ENCODE measurements around the gene NR1H4. TPM values are rescaled to one million over a fixed set of nuclear protein-coding genes. Genes with fewer than 3 reads are reported as not detected.
A peak's percentile ranks its signal among the peaks of the same experiment; 100 is the strongest.
"Not testable (repeated sequence)": the region's sequence is repeated elsewhere in the genome, so short reads cannot be mapped to it uniquely, and the experiment has no call there.

Gene NR1H4
- total and polyA plus RNA-seq, 2 of the 13 experiments (the other 11 are each of a cell fraction or from before 2014, with no cell fraction given), result 27.3 to 114 TPM

DNA sequence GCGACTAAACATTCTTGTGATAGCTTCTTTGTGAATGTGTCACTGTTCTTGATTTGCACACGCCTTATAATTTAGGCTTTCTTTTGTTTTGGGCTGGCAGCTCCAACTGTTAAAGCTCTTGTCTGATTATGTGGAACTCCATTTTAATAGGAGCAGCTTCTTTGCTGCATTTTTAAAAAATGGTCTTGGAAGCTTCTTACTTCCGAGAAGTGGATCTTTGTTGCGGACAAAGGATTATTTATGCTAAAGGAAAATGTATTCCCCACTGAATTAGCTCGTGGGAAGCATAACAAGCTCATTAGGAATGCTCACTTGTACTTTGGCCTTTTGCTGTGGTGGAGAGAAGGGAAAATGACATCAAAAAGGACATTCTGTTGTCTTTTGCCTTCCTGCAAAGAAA, 119.8 kb downstream of the NR1H4 start (continued):
- no peak for TF ChIP-seq BCLAF1 (IDR thresholded peaks at IDR 0.05)
- peak; percentile 56 for TF ChIP-seq ARID5B (CRISPR knock-in tag; IDR thresholded peaks at IDR 0.05)
- peak; percentile 26; the same call in 1 of the 2 replicates for TF ChIP-seq SAP130 (CRISPR knock-in tag; IDR thresholded peaks at IDR 0.05; ENCODE audit: low read depth)

- Histone ChIP-seq H3K36me3 (replicated peaks in 1 of 2; ENCODE audit: control insufficient read depth in 1 of 2, insufficient read depth in 2 of 2, low read length in 2 of 2) (peaks cover 0 to 7% of the 10 kb centered on the region in 2 experiments; a peak in 2 of 5 replicates), H3K79me2 (ENCODE audit: insufficient read depth, low read length) (no peaks in the 10 kb centered on the region), H2AFZ (ENCODE audit: low read length) (no peak overlapping the region), H3K27ac (ENCODE audit: extremely low read length, insufficient read depth, low read length) (no peak overlapping the region), H3K27me3 (ENCODE audit: control insufficient read depth in 1 of 2, insufficient read depth in 2 of 2, low read length in 2 of 2) (no peaks in the 10 kb centered on the region), H3K4me1 (ENCODE audit: insufficient read depth, low read length) (no peaks in the 10 kb centered on the region), H4K20me1 (ENCODE audit: insufficient read depth, low read length) (no peaks in the 10 kb centered on the region), H3K9ac (ENCODE audit: insufficient read depth, low read depth, low read length) (no peak overlapping the region), H3K9me3 (ENCODE audit: low read length) (no peaks in the 10 kb centered on the region), H3K4me2 (ENCODE audit: low read depth, low read length) (no peak overlapping the region), H3K4me3 (replicated peaks in 1 of 3; ENCODE audit: insufficient read depth in 1 of 3, low read depth in 2 of 3, low read length in 3 of 3) (no peak overlapping the region)
- ATAC-seq, result no peak
- ChIA-PET POLR2A (no interaction called here), CTCF (ENCODE audit: low intra/inter-chr PET ratio, low total read pairs) (no interaction called here)
- no peak for FAIRE-seq
- no TSS peak for BruUV-seq (replicated peaks)
- TF ChIP-seq SNRNP70 (IDR thresholded peaks at IDR 0.05; ENCODE audit: low read depth, low read length), result no peak
- TF ChIP-seq IKZF1 (IDR thresholded peaks at IDR 0.05), result no peak
- no peak for TF ChIP-seq TOE1 (CRISPR knock-in tag; IDR thresholded peaks at IDR 0.05)
- in situ Hi-C loops (cut with HindIII; ENCODE audit: extremely low pct_ligation_motif_present, low pct_unique_long_range_greater_than_20kb) (no loop called here), intact Hi-C loops (cut with micrococcal nuclease; ENCODE audit: unreplicated experiment) (no loop called here)
- whole genome bisulfite sequencing (ENCODE audit: low lambda C conversion rate), result 70% methylated on average over 1 of the region's 1 CpG
- no peak for DNase-seq (ENCODE audit: low spot score)
These were observed 128.0 kb downstream of the NR1H4 start for GRCh38 chr12:100601626-100602025.

- POLR2A ChIA-PET, result not testable (repeated sequence)
These were observed 129.3 kb downstream of the NR1H4 start for GRCh38 chr12:100602997-100603396.

More at GRCh38 chr12:100602997-100603396, 129.3 kb downstream of the NR1H4 start:
- ATAC-seq; H4K20me1 ChIP-seq (ENCODE audit: insufficient read depth, low read length); intact Hi-C loops (cut with micrococcal nuclease; ENCODE audit: unreplicated experiment); H3K79me2 ChIP-seq (ENCODE audit: insufficient read depth, low read length); H3K9ac ChIP-seq (ENCODE audit: insufficient read depth, low read depth, low read length); H3K4me1 ChIP-seq (ENCODE audit: insufficient read depth, low read length); DNase-seq (ENCODE audit: low spot score); H3K27me3 ChIP-seq (ENCODE audit: control insufficient read depth in 1 of 2, insufficient read depth in 2 of 2, low read length in 2 of 2); in situ Hi-C loops (cut with HindIII; ENCODE audit: extremely low pct_ligation_motif_present, low pct_unique_long_range_greater_than_20kb); H2AFZ ChIP-seq (ENCODE audit: low read length); H3K27ac ChIP-seq (ENCODE audit: extremely low read length, insufficient read depth, low read length); H3K9me3 ChIP-seq (ENCODE audit: low read length); H3K4me3 ChIP-seq (replicated peaks in 1 of 3; ENCODE audit: insufficient read depth in 1 of 3, low read depth in 2 of 3, low read length in 3 of 3); H3K4me2 ChIP-seq (ENCODE audit: low read depth, low read length); CTCF ChIA-PET (ENCODE audit: low intra/inter-chr PET ratio, low total read pairs); FAIRE-seq; BruUV-seq (replicated peaks): not testable (repeated sequence)
- H3K36me3 ChIP-seq (replicated peaks in 1 of 2; ENCODE audit: control insufficient read depth in 1 of 2, insufficient read depth in 2 of 2, low read length in 2 of 2), result peaks cover 0 to 12% of the 10 kb centered on the region in 2 experiments; a peak in 2 of 5 replicates
- whole genome bisulfite sequencing (ENCODE audit: low lambda C conversion rate), result 100% methylated on average over 1 of the region's 1 CpG
